Activated CD8-positive, alpha-beta memory T cell treated with anti-CD3 and anti-CD28 coated beads, Interleukin-2, amount 10 ng/mL, durations not matched to agents 7 days and 5 days (primary cell): ENCODE results near the gene WHRN. TPM values are rescaled to one million over a fixed set of nuclear protein-coding genes. Genes with fewer than 3 reads are reported as not detected.

Experiments
- ATAC-seq: fragments of 150-1000 bp; cut with Tn5 transposase; one replicate; pipeline ENCODE4 v1.10.0; 2021; ENCODE audit warnings: moderate library complexity
- CTCF ChIA-PET: fragments of 350-600 bp; sonication (Branson Sonifier 250); formaldehyde crosslinking; loops from one replicate; lab custom pipeline; 2021; ENCODE audit warnings: antibody characterized with exemption; lab: Charles Lee
- DNase-seq: peaks from one replicate; pipeline ENCODE4 v3.0.0-alpha.2; 2020
- H3K27ac Mint-ChIP-seq: one replicate; pipeline ENCODE4 v1.8.0; 2021; ENCODE audit warnings: mild to moderate bottlenecking, mixed read lengths
- H3K27me3 Mint-ChIP-seq: one replicate; pipeline ENCODE4 v1.8.0; 2021; ENCODE audit warnings: mixed read lengths
- H3K36me3 Mint-ChIP-seq: one replicate; pipeline ENCODE4 v1.8.0; 2021; ENCODE audit warnings: mild to moderate bottlenecking, mixed read lengths
- H3K4me1 Mint-ChIP-seq: one replicate; pipeline ENCODE4 v1.8.0; 2021; ENCODE audit warnings: mixed read lengths
- H3K4me3 Mint-ChIP-seq: one replicate; pipeline ENCODE4 v1.8.0; 2021; ENCODE audit warnings: mild to moderate bottlenecking, moderate library complexity, mixed read lengths
- H3K9me3 Mint-ChIP-seq: one replicate; pipeline ENCODE4 v1.8.0; 2022; ENCODE audit warnings: low read depth, mixed read lengths
- total RNA-seq, 2 experiments: library from RNA; stranded (reverse); gene quantifications; one replicate each; pipeline ENCODE4 v1.2.3, GENCODE V29; 2021

The WHRN gene
- total RNA-seq, 2 experiments from 2014 or later, result 6.5 to 12.4 TPM

- CTCF ChIA-PET, result interaction anchor here (1.5 to 10.6 kb wide), 6 partner anchors 19 to 147 kb away, joined by 3 to 105 read pairs (median 24); no protein-coding TSS in a partner anchor
- Mint-ChIP-seq H3K27ac (no peak overlapping the region), H3K27me3 (peaks cover 60% of the 10 kb centered on the region), H3K36me3 (no peaks in the 10 kb centered on the region), H3K4me1 (peaks cover 30% of the 10 kb centered on the region), H3K4me3 (peak overlapping the region; percentile 69), H3K9me3 (no peaks in the 10 kb centered on the region)
- no peak for ATAC-seq
- no peak for DNase-seq
These were observed 763 bp upstream of the WHRN start for GRCh38 chr9:114506082-114506390.

DNA sequence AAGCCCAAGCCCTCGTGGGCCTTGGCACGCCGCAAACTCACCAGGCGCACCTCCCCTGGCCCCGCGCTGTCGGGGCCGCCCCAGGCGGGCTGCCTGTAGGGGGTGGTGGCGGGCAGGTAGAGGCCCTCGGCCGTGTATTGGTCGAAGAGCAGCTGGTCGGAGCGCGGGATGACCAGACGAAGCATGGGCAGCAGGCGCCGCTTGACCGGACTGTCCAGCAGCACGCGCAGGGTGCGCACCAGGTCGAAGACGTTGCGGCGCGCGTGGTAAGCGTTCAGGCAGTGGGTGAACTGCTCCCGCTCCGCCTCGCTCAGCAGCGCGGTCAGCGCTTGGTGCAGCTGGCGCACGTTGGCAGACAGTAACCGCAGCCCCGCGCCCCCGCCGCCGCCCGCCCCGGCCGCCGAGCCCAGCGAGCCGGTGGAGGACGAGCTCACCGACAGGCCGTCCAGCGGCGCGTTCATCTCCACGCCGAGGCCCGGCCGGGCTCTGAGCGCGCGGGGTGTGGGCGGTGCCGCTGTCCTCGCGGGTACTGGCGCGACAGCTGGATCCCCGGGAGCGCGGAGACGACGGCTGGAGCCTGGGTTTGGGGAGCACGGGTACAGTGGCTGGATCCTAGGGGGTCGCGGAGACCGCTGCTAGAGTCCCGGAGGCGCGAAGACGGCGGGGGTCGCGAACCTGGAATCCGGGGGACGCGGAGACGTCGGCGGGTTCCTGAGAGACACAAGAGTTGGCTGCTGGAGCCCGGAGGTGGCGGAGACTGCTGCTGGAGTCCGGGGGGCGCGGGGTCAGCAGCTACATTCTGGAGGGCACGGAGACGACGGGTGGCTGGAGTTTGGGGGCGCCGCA is 709 bp downstream of the WHRN start:
- peak; percentile 46 for DNase-seq
- Mint-ChIP-seq H3K9me3 (no peaks in the 10 kb centered on the region), H3K4me1 (peaks cover 30% of the 10 kb centered on the region), H3K27ac (peak overlapping the region; percentile 60), H3K36me3 (no peaks in the 10 kb centered on the region), H3K4me3 (peak overlapping the region; percentile 74), H3K27me3 (peaks cover 54% of the 10 kb centered on the region)
- peak; percentile 47 for ATAC-seq
- CTCF ChIA-PET, result interaction anchor here (0.6 to 10.6 kb wide), 9 partner anchors 14 to 148 kb away, joined by 3 to 105 read pairs (median 4); partner anchors contain the start of gene ATP6V1G1

- H3K27ac Mint-ChIP-seq, result peak overlapping the region; percentile 49
- H3K36me3 Mint-ChIP-seq, result no peaks in the 10 kb centered on the region
- ATAC-seq, result no peak
- H3K9me3 Mint-ChIP-seq, result no peaks in the 10 kb centered on the region
- H3K4me1 Mint-ChIP-seq, result peaks cover 30% of the 10 kb centered on the region
- peaks cover 45% of the 10 kb centered on the region for H3K27me3 Mint-ChIP-seq
- CTCF ChIA-PET, result interaction anchor here (0.9 to 10.6 kb wide), 7 partner anchors 15 to 149 kb away, joined by 3 to 105 read pairs (median 4); partner anchors contain the start of gene ATP6V1G1
- no peak for DNase-seq
- peak overlapping the region; percentile 74 for H3K4me3 Mint-ChIP-seq
These were observed 1.5 kb downstream of the WHRN start for GRCh38 chr9:114503522-114504340.

- peak overlapping the region; percentile 74 for H3K4me3 Mint-ChIP-seq
- peaks cover 33% of the 10 kb centered on the region for H3K4me1 Mint-ChIP-seq
- CTCF ChIA-PET, result interaction anchor here (1.7 to 10.6 kb wide), 4 partner anchors 16 to 150 kb away, joined by 4 to 105 read pairs (median 61); no protein-coding TSS in a partner anchor
- H3K36me3 Mint-ChIP-seq, result no peaks in the 10 kb centered on the region
- no peak for DNase-seq
- no peaks in the 10 kb centered on the region for H3K9me3 Mint-ChIP-seq
- H3K27ac Mint-ChIP-seq, result peak overlapping the region; percentile 28
- ATAC-seq, result no peak
- H3K27me3 Mint-ChIP-seq, result peaks cover 38% of the 10 kb centered on the region
These were observed 2.3 kb downstream of the WHRN start for GRCh38 chr9:114503009-114503408.

- Mint-ChIP-seq H3K4me3 (peak overlapping the region; percentile 74), H3K9me3 (no peaks in the 10 kb centered on the region), H3K36me3 (no peaks in the 10 kb centered on the region), H3K27me3 (peaks cover 28% of the 10 kb centered on the region), H3K27ac (peak overlapping the region; percentile 11), H3K4me1 (peaks cover 40% of the 10 kb centered on the region)
- CTCF ChIA-PET, result interaction anchor here (1.2 to 10.6 kb wide), 4 partner anchors 15 to 151 kb away, joined by 5 to 105 read pairs (median 61); no protein-coding TSS in a partner anchor
- DNase-seq (no peak), ATAC-seq (no peak)
These were observed 3.2 kb downstream of the WHRN start for GRCh38 chr9:114501796-114502682.

DNA sequence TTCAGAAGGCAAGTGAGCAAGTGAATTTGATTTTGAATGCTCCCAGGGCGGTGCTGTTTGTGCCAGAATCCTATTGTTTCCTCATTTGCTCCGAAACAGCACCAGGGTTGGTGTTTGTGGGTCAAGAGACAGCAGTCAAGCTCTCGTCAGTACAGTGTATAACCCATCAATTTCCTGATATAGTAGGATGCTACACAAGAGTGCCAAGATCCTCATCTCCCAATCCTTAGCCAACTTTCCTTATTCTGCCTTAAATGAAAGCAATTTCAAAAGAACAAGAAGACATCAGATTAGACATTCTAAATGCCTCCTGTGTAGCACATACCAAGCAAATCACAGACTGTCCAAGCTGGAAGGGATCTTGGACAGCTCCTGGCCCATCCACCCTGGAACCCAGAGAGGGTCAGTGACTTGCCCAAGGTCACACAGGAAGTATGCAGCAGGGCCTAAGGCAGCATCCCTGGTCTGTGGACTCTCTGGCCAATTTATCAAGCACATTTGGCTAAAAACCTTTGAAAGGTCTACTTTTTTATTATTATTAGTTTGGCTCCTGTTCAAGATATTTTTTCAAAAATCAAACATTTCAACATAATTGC is 4.5 kb downstream of the WHRN start:
- no peaks in the 10 kb centered on the region for H3K36me3 Mint-ChIP-seq
- CTCF ChIA-PET, result interaction anchor here (1.4 to 10.6 kb wide), 4 partner anchors 8 to 153 kb away, joined by 5 to 105 read pairs (median 50); no protein-coding TSS in a partner anchor
- H3K4me3 Mint-ChIP-seq, result no peak overlapping the region
- DNase-seq, result no peak
- peaks cover 16% of the 10 kb centered on the region for H3K27me3 Mint-ChIP-seq
- H3K27ac Mint-ChIP-seq, result no peak overlapping the region
- H3K4me1 Mint-ChIP-seq, result peaks cover 38% of the 10 kb centered on the region
- ATAC-seq, result no peak
- H3K9me3 Mint-ChIP-seq, result no peaks in the 10 kb centered on the region

DNA sequence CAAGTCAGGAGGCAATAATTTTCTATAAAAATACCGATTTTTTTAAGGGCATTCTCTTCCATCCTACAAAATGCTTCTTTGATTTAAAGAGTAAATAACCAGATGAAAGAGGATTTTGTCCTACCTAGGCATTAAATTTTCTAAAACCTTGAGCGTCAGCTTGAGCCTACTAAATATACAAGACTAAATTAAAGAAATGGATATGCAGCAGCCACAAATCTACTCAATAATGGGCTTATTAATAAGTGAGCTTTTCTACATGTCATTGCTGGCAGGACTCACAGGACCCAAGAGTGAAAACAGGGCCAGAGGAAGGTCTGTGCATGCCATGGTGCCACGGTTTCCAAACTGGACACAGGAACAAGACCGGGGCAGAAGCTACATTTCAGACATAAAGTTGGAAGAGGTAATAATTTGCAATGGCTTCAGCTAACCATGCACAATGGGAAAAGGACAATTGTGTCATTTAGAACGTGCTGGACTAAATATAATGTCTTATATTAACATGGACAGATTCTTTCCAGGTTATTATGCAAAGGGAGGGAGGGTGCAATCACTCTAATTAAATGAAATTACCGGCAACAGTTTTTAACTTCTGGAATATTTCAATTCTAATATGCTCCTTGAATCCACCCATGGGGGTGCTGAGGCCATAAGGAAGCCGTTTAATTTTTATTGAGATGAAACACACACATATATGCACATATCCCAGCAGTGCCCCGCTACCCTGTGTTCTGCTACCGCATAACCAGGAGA is 5.2 kb downstream of the WHRN start:
- Mint-ChIP-seq H3K9me3 (no peaks in the 10 kb centered on the region), H3K4me1 (peaks cover 36% of the 10 kb centered on the region), H3K27me3 (peaks cover 16% of the 10 kb centered on the region), H3K27ac (no peak overlapping the region), H3K4me3 (no peak overlapping the region), H3K36me3 (no peaks in the 10 kb centered on the region)
- no peak for ATAC-seq
- DNase-seq, result no peak
- CTCF ChIA-PET, result interaction anchor here (1.1 to 10.6 kb wide), 4 partner anchors 9 to 153 kb away, joined by 3 to 95 read pairs (median 6); no protein-coding TSS in a partner anchor

DNA sequence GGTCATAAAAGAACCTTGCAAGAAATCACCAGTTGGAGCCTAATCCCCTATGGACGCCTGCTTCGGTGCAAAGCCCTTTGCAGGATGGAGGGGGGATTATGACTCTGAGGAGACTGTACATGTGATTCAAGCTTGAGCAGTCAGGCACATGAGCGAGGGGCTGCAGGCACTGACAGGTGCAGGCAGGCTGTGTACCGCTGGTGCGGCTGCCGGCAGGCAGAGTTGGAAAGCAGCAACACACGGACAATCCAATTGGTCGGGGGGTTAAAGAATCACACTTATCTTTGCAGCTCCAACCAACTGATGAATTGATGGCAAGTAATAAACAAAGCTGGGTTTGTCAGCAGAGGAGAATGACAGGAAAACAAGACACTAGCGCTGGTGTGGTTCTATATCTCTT is 5.7 kb downstream of the WHRN start:
- CTCF ChIA-PET, result interaction anchor here (1.1 to 10.6 kb wide), 4 partner anchors 9 to 154 kb away, joined by 3 to 95 read pairs (median 6); no protein-coding TSS in a partner anchor
- no peak for ATAC-seq
- Mint-ChIP-seq H3K9me3 (no peaks in the 10 kb centered on the region), H3K27me3 (peaks cover 22% of the 10 kb centered on the region), H3K4me1 (peaks cover 36% of the 10 kb centered on the region), H3K4me3 (no peak overlapping the region), H3K36me3 (no peaks in the 10 kb centered on the region), H3K27ac (no peak overlapping the region)
- no peak for DNase-seq

DNA sequence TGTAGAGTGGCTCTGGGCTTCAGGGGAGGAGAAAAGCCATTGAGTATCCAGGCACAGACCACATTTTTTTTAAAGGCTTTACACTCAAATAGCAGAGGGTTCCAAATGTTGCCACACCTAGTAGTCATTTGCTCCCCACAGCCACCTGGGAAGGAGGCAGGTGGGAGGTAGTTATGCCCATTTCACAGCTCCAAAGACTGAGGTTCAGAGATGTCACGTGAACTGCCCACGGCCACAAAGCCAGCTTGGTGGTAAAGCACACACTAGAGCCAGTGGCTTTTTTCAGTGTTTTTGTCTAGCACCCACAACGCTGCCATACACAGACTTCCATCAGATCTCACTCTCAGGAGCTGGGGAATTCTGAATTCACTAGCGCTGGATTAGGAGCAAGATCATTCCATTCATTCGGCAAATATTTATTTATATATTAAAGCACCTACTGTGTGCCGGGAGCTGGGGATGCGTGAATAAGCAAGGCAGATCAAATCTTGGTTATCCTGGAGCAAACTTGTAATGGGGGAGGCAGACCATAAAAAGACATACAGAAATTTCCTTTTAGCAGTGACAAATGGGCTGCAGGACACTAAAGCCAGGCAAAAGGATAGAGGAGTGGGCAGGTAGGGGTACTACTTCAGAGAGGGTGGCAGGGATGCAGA is 7.4 kb downstream of the WHRN start:
- CTCF ChIA-PET, result interaction anchor here (1.6 to 2.5 kb wide), 2 partner anchors 12 to 92 kb away, joined by 5 to 23 read pairs; no protein-coding TSS in a partner anchor
- no peak overlapping the region for H3K27ac Mint-ChIP-seq
- peaks cover 26% of the 10 kb centered on the region for H3K4me1 Mint-ChIP-seq
- no peaks in the 10 kb centered on the region for H3K36me3 Mint-ChIP-seq
- H3K4me3 Mint-ChIP-seq, result no peak overlapping the region
- ATAC-seq (no peak), DNase-seq (no peak)
- no peaks in the 10 kb centered on the region for H3K9me3 Mint-ChIP-seq
- H3K27me3 Mint-ChIP-seq, result peaks cover 15% of the 10 kb centered on the region

DNA sequence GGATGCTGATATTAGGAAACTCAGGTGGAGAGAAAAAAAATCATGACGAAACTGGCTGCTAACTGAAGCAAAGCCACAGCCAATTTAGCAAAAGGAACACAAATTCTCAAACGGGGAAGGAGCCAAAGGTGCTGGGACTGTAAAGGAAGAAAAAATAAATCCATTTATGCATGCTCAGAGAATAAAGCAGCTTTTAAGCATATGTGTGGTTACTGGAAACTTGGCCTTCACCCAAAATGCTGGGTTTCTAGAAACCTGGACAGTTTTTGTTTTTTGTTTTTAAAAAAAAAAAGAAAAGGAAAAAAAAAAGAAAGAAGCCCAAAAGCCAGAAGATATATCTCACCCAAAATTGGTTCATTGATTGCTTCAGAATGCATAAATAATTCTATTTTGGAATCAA is 8.0 kb downstream of the WHRN start:
- no peak for DNase-seq

DNA sequence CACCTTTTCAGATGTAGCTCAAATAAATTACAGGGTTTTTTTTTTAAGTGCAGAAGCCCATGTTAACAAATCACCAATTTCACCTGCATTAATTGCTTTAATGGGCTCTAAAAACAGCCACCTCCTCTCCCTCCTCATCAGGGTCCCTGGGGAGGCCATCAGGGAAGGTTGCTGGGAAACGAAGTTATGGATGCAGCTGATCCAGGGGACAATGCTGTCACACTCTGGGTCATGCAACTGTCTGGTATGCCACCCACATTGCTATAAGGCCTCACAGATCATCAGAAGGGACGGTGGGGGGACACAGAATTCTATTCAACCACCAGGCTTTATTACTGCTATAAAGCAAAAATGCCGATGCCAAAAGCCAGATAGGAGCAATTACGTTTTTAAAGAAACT is 9.3 kb downstream of the WHRN start:
- Mint-ChIP-seq H3K4me3 (no peak overlapping the region), H3K4me1 (peaks cover 15% of the 10 kb centered on the region), H3K27me3 (peaks cover 9% of the 10 kb centered on the region), H3K9me3 (no peaks in the 10 kb centered on the region), H3K27ac (no peak overlapping the region), H3K36me3 (no peaks in the 10 kb centered on the region)
- ATAC-seq, result no peak
- DNase-seq, result no peak
- CTCF ChIA-PET, result interaction anchor here (1.2 to 2.5 kb wide), 3 partner anchors 10 to 157 kb away, joined by 3 to 23 read pairs (median 6); no protein-coding TSS in a partner anchor

More for the DNA sequence above, 8.0 kb downstream of the WHRN start:
- no peak for ATAC-seq
- Mint-ChIP-seq H3K9me3 (no peaks in the 10 kb centered on the region), H3K27ac (no peak overlapping the region), H3K27me3 (peaks cover 11% of the 10 kb centered on the region), H3K4me3 (no peak overlapping the region), H3K4me1 (peaks cover 21% of the 10 kb centered on the region), H3K36me3 (no peaks in the 10 kb centered on the region)
- CTCF ChIA-PET, result interaction anchor here (2.5 kb wide), 1 partner anchor 11 kb away, joined by 23 read pairs; no protein-coding TSS in a partner anchor
